ENCODE measurements around the gene FAM20B. TPM values are rescaled to one million over a fixed set of nuclear protein-coding genes. Genes with fewer than 3 reads are reported as not detected.

Gene FAM20B
- polyA plus RNA-seq, 4 donors: 35.4 to 44.5 (median 41.1) TPM

DNA sequence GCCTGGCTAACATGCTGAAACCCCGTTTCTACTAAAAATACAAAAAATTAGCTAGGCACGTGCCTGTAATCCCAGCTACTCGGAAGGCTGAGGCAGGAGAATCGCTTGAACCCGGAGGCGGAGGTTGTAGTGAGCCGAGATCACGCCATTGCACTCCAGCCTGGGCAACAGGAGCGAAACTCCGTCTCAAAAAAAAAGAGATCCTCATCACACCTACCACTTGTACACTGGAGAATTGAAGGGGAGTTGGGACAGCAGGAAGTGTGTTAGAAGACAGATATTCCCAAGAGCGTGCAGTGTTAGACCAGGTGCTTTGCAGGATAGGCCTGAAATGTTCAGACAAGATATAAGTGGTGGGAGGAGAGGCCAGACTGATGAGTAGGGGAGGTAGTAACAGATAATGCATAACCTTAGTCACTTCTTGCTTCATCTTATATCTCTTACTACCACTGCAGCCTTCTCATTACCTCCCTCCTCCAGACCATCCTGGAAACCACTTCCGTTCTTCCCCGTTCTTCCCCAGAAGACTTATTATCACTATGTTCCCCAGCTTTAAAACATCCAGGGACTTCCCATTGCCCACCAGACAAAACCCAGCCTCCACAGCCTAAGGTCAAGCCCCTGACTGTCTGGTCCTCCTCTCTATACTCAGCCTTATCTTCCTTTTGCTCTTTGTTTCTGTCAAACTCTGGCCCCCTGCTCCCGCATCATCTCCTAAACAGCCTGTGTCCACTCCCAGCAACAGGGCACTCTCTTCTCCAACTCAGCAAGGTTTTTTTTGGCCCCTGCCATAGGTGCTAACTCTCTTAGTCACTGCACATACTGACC is 21.3 kb downstream of the FAM20B start:
- DNase-seq (ENCODE audit: low read depth in 4 of 4, low spot score in 2 of 4): no peak

GRCh38 chr1:179047636-179047997 is 21.9 kb downstream of the FAM20B start:
- DNase-seq (ENCODE audit: low read depth in 4 of 4, low spot score in 2 of 4): no peak

DNA sequence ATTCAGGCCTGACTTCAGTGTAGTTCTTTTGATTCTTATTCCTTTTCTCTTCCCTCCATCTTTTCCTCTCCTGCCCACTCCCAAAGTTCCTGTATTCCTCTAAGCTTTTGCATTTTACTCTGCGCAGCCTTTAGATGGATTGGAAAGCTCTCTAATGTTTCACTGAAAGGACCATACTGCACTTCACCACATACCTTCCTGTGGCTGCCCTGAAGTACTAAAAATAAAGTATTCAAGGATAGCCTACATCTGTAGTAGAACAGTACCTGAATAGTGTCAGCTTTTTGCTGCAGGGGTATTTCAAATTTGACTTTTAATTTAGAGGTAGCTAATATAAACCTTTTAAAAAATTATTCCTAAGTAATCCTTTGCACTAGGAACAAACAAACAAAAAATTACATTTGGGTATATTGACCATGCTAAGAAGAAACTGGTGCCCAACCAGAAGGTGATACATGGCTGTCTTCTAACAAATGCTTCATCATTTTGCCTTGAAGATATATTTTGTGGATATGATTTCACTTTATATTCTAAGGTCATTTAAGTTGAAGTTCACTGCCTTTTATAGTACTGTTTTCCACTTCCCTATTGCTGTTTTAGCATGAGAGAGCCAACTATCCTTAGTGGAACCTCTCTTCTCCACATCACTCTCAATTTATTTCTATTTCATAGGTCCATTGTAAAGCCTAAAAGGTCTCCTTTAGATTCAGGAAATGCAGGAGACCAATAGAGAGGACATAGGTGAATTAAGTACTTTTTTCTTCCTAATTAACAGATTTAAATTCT is 22.8 kb downstream of the FAM20B start:
- DNase-seq (ENCODE audit: low read depth in 4 of 4, low spot score in 2 of 4): no peak

DNA sequence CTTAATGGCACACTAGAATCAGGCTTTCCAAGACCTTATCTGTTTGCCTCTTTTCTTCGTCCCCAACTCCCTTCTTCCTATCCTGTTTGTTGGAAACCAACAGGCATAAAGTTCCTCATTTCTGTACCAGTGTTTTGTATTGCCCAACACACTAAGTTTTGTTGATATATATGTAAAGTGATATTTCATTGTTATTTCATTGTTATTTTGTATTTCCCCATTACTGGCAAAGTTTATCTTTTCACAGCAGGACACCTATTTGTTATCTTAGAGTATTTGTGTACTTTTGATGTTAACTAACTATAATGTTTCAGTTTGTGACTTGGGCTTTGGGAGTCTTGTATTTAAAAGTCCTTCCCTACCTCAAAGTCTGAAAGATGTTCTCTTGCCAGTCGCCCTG is 27.1 kb downstream of the FAM20B start:
- DNase-seq (ENCODE audit: low read depth in 4 of 4, low spot score in 2 of 4): no peak

DNA sequence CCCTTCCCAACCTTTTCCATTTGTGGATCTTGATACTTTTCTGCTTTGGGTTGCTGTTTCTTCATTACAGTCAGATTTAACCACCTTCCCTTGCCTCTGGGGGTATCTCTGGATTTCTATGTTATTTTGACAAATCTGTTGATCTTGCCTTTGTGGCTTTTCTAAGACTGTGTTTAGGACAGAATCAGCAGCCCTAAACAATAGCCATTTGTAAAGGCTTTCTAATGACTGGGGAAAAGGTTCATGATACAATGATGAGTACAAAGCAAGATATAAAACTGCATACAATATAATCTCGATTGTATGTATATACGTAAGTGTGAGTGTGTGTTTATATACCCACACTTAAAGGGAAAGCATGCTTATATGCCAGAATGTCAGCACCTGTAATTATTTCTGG is 27.8 kb downstream of the FAM20B start:
- no peak for DNase-seq (ENCODE audit: low read depth in 4 of 4, low spot score in 2 of 4)

DNA sequence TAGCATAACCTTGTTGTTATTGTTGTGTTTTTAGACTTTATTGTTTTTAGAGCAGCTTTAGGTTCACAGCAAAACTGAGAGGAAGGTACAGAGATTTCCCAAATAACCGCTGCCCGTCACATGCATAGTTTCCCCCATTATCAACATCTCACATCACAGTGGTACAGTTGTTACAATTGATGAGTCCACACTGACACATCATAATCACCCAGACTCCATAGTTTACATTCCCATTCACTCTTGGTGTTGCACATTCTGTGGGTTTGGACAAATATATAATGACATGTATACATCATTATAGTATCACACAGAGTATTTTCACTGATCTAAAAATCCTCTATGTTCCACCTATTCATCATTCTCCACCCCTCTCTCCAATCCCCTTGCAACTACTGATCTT is 30.2 kb downstream of the FAM20B start:
- no peak for DNase-seq (ENCODE audit: low read depth in 4 of 4, low spot score in 2 of 4)

DNA sequence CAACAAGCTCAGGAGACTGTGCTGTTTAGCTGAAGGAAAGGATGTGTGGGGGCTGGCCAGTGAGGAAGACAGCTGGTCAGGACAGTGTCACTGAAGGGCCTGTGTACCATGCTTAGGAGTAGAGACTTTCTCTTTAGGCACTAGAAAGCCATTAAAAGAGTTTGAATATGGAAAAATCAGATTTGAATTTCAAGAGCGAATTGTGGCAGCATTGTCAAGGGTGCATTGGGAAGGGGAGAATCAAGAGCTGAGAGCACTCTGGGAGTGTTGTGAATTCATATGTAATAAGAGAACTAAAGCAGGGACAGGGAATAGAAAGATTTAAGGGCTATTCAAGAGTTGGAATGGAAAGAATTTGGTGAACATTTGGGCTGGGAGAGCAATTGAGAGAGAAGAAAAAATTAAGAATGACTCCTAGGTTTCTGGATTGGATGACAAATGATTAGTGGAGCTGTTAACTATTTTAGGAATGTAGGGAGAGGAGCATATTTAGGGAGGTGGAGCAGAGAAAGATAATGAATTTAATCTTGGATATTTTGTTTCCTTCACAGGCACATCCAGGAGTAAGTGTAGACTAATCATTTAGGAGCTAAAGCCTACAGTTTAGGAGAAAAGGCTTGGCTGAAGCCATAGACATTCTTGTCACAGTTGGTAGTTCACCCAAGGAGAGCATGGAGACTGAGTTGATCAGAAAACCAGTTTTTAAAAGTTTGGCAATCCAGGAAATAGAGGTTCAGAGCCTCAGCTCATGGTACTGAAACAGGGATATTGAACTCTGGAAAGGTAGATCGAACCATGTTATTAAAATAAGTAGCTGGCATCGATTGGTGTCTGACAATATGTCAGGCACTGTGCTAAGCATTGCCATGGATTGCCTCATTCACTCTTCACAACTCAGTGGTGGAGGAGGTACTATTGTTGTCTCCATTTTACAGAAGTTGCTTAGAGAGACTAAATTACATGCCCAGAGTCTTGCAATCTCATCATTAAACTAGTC is 33.1 kb downstream of the FAM20B start:
- DNase-seq (ENCODE audit: low read depth in 4 of 4, low spot score in 2 of 4): no peak

- DNase-seq (ENCODE audit: low read depth in 4 of 4, low spot score in 2 of 4): no peak
Measured at GRCh38 chr1:179061360-179062282, 35.9 kb downstream of the FAM20B start.

- peak in 1 of 4 donors; percentile 23 for DNase-seq (ENCODE audit: low read depth in 4 of 4, low spot score in 2 of 4)
Measured at GRCh38 chr1:179066471-179066870, 40.8 kb downstream of the FAM20B start.

- no peak for DNase-seq (ENCODE audit: low read depth in 4 of 4, low spot score in 2 of 4)
Measured at GRCh38 chr1:179077396-179077795, 51.7 kb downstream of the FAM20B start.

DNA sequence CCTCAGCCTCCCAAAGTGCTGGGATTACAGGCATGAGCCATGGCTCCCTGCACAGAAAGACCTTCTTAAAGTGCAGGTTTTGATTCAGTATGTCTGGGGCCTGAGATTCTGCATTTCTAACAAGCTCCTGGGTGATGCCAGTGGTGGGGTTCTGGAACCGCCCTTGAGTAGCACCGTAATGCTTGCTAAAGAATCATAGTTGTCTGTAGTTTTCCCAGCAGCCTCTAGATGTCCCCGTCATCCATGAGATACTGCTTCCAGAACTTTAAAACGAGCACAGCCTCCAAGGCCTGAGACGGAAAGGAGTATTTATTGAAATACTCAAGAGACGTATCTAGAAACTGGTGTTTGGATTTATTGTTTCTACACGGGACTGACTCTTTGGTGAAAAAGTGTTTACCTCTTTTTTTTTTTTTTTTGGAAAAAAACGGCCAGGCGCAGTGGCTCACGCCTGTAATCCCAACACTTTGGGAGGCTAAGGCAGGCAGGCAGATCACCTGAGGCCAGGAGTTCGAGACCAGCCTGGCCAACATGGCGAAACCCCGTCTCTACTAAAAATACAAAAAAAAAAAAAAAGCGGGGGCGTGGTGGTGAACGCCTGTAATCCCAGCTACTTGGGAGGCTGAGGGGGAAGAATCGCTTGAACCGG is 53.5 kb downstream of the FAM20B start:
- DNase-seq (ENCODE audit: low read depth in 4 of 4, low spot score in 2 of 4): peak in 2 of 4 donors; percentile 26 to 71

DNA sequence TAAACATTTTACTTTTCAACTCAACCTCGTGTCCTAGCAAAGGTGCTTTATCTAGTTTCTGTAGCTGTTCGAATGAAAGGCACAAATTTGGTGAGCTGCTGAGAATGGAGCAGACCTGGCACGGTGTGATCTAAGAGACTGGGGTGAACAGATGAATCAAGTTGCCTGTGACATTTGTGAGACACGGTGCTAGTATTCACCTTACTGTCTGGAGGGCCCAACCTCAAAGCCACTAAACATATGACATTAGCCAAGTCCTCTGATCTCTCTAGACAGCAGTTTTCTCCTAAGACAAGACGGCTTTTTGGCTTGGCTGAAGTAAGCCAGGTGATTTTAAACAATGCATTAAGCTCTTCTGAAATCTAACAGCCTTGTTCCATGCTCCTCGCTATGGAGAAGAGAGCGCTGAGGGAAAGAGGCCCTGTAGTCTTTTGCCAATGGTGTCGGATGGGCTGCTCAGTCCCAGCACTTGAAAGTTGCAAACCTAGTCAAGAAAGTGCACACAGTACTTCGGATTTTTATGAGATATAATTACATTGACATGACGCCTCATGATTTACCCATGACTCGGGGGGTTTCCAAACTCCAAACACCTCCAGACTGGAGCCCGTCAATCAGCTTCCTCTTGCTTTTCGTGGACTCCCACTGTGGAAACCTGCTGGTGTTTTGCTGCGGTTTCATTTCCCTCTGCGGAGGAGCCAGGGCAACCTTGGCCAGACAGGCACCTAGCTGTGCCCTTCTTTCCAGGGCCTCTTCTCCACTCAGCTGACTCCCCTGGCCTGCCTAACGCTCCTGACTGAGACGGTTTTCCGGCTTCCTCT is 55.4 kb downstream of the FAM20B start:
- no peak for DNase-seq (ENCODE audit: low read depth in 4 of 4, low spot score in 2 of 4)

- DNase-seq (ENCODE audit: low read depth in 4 of 4, low spot score in 2 of 4): peak; percentile 68 to 89 (median 76)
Measured at GRCh38 chr1:179081687-179082332, 56.1 kb downstream of the FAM20B start, which contains the start of gene TOR3A. TOR3A (plus strand) TSS chr1:179082070; CDS start chr1:179082129, 59 bp downstream.

DNA sequence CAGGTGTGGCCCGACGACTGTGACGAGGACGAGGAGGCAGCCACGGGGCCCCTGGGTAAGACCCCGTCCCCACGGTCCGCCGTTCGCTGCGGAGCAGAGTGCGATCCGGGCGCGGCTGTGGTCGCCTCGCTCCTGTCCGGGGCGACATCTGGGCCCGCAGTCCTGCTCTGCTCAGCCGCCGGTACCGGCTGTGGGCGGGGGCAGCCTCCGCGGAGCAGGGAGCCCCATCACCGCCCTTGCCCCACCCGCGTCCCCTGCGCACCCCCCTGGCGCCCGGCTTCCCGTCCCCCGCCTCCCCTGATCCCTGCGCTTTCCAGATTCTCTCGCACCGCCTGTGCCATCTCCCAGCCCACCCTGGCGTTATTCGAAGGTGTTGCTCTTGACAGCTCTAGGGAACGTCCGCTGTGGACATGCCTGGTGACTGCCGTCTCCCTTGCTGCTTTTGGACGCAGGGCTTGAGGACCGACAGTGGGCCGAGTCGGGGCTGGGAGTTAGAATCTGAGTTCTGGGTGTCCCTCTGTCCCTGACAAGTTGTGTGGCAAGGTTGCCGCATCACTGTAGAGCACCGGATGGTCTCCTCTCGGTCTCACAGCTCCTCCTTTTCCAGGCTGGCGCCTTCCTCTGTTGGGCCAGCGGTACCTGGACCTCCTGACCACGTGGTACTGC is 56.8 kb downstream of the FAM20B start:
- DNase-seq (ENCODE audit: low read depth in 4 of 4, low spot score in 2 of 4): no peak

DNA sequence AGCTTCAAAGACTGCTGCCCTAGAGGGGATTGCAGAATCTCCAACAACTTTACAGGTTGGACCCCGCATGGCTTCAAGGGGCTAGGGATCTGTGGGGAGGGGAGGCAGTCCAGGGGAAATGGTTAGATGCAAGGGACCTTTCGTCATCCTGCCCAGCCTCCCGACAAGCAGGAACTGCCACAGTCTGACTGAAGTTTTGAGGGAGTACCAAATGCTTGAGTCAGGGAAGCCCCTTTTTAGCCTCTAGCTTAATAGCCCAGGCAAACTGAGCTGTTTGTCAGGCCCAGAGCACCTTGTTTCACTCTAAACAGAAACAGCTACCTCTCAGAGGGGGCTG is 57.3 kb downstream of the FAM20B start:
- DNase-seq (ENCODE audit: low read depth in 4 of 4, low spot score in 2 of 4): no peak

GRCh38 chr1:179083533-179083932 is 57.8 kb downstream of the FAM20B start:
- no peak for DNase-seq (ENCODE audit: low read depth in 4 of 4, low spot score in 2 of 4)

DNA sequence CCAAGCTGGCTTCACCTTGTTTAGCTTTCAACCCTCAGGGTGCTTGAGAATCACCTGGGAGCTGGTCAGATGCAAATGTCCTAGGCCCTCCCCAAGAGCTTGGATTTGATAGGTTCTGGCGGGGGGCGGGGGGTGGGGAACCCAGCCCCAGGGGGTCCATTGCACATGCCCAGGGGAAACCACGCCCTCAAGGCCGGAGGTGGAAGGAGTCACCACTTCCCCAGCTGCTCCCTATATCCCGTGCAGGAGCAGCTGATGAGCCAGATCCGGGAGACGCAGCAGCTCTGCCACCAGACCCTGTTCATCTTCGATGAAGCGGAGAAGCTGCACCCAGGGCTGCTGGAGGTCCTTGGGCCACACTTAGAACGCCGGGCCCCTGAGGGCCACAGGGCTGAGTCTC is 62.0 kb downstream of the FAM20B start:
- DNase-seq (ENCODE audit: low read depth in 4 of 4, low spot score in 2 of 4): no peak

All from left renal cortex interstitium (tissue), 4 donors.